Right renal cortex interstitium (tissue), 3 donors: ENCODE measurements around the gene C10orf143. TPM values are rescaled to one million over a fixed set of nuclear protein-coding genes. Genes with fewer than 3 reads are reported as not detected.
"Not testable (repeated sequence)": the region's sequence is repeated elsewhere in the genome, so short reads cannot be mapped to it uniquely, and the experiment has no call there.

Source experiments
- DNase-seq, 3 donors: peaks; one replicate each; pipeline ENCODE4 v3.0.0-alpha.2; 2013; ENCODE audit warnings: low read depth in 3 of 3, low spot score in 2 of 3
- polyA plus RNA-seq, 3 donors: library from polyadenylated mRNA; unstranded; fragments of 120-200 nt; gene quantifications; one replicate each; pipeline ENCODE4 v1.2.1, GENCODE V29; 2013; ENCODE audit not compliant: insufficient read length in 3 of 3

Gene C10orf143
- polyA plus RNA-seq, 3 donors: 6.2 to 7.5 (median 6.8) TPM

GRCh38 chr10:130038019-130038555, 72.5 kb downstream of the C10orf143 start:
- no peak for DNase-seq

- DNase-seq: no peak
Measured at GRCh38 chr10:130037169-130037661, 73.4 kb downstream of the C10orf143 start.

- no peak for DNase-seq
Measured at GRCh38 chr10:130036296-130037065, 74.1 kb downstream of the C10orf143 start.

GRCh38 chr10:130029209-130029608, 81.4 kb downstream of the C10orf143 start:
- DNase-seq: no peak

GRCh38 chr10:130028465-130028819, 82.2 kb downstream of the C10orf143 start:
- DNase-seq: no peak

- DNase-seq: no peak
Measured at GRCh38 chr10:130027716-130028464, 82.7 kb downstream of the C10orf143 start.

- DNase-seq: no peak
Measured at GRCh38 chr10:130026670-130027456, 83.8 kb downstream of the C10orf143 start.

GRCh38 chr10:130025811-130026485, 84.7 kb downstream of the C10orf143 start:
- DNase-seq: no peak

GRCh38 chr10:130025326-130025725, 85.3 kb downstream of the C10orf143 start:
- DNase-seq: no peak

- DNase-seq: no peak
Measured at GRCh38 chr10:130024779-130025325, 85.8 kb downstream of the C10orf143 start.

- DNase-seq: not testable (repeated sequence)
Measured at GRCh38 chr10:130024326-130024725, 86.3 kb downstream of the C10orf143 start.

- no peak for DNase-seq
Measured at GRCh38 chr10:130023454-130024230, 87.0 kb downstream of the C10orf143 start.

GRCh38 chr10:130022511-130023299, 87.9 kb downstream of the C10orf143 start:
- no peak for DNase-seq

- DNase-seq: no peak
Measured at GRCh38 chr10:130022086-130022485, 88.5 kb downstream of the C10orf143 start.

- DNase-seq: no peak
Measured at GRCh38 chr10:130021383-130021950, 89.2 kb downstream of the C10orf143 start.

- no peak for DNase-seq
Measured at GRCh38 chr10:130020651-130021382, 89.8 kb downstream of the C10orf143 start.

- no peak for DNase-seq
Measured at GRCh38 chr10:130018730-130019185, 91.9 kb downstream of the C10orf143 start.
